Renal cortex interstitium (tissue), 11 donors: ENCODE measurements around the gene DYNLT4. TPM values are rescaled to one million over a fixed set of nuclear protein-coding genes. Genes with fewer than 3 reads are reported as not detected.
"Not testable (repeated sequence)": the region's sequence is repeated elsewhere in the genome, so short reads cannot be mapped to it uniquely, and the experiment has no call there.

Experiments used
- DNase-seq, 11 donors: peaks; one replicate each; pipeline ENCODE4 v3.0.0-alpha.2; 2013; ENCODE audit warnings: low read depth in 9 of 11, low spot score in 4 of 11; ENCODE audit errors: extremely low read depth in 1 of 11
- polyA plus RNA-seq, 3 donors: library from polyadenylated mRNA; unstranded; fragments of 120-200 nt; gene quantifications; one replicate each; pipeline ENCODE4 v1.2.1, GENCODE V29; 2013; ENCODE audit not compliant: insufficient read length in 3 of 3

Gene DYNLT4
- polyA plus RNA-seq, 3 donors = 0.24 to 0.39 TPM; not detected in 1

- DNase-seq = no peak
Measured at GRCh38 chr1:44817771-44818495, 10.8 kb upstream of the DYNLT4 start.

GRCh38 chr1:44817307-44817706 lies 10.2 kb upstream of the DYNLT4 start:
- no peak for DNase-seq

GRCh38 chr1:44815926-44816325 lies 8.8 kb upstream of the DYNLT4 start:
- DNase-seq = not testable (repeated sequence)

GRCh38 chr1:44812822-44813543 lies 5.8 kb upstream of the DYNLT4 start:
- peak in 1 of 11 donors; percentile 20 for DNase-seq

- DNase-seq = no peak
Measured at GRCh38 chr1:44811234-44811633, 4.1 kb upstream of the DYNLT4 start.

- not testable (repeated sequence) for DNase-seq
Measured at GRCh38 chr1:44810762-44811105, 3.6 kb upstream of the DYNLT4 start.

- DNase-seq = no peak
Measured at GRCh38 chr1:44810101-44810761, 3.1 kb upstream of the DYNLT4 start.

GRCh38 chr1:44808938-44809917 lies 2.1 kb upstream of the DYNLT4 start:
- DNase-seq = no peak

GRCh38 chr1:44808063-44808937 lies 1.1 kb upstream of the DYNLT4 start, which contains the start of gene BTBD19:
BTBD19 (plus strand) TSS chr1:44808523; CDS start chr1:44808821, 298 bp downstream.
- peak in 8 of 11 donors; percentile 74 to 90 (median 86) for DNase-seq

GRCh38 chr1:44807364-44808062 lies 362 bp upstream of the DYNLT4 start:
- DNase-seq = peak in 9 of 11 donors; percentile 83 to 93 (median 89)

- no peak for DNase-seq
Measured at GRCh38 chr1:44806025-44806703, 987 bp downstream of the DYNLT4 start.

GRCh38 chr1:44805311-44806024 lies 1.7 kb downstream of the DYNLT4 start:
- DNase-seq = no peak

- no peak for DNase-seq
Measured at GRCh38 chr1:44803312-44804095, 3.6 kb downstream of the DYNLT4 start.

- DNase-seq = no peak
Measured at GRCh38 chr1:44803062-44803311, 4.2 kb downstream of the DYNLT4 start.

GRCh38 chr1:44802306-44803061 lies 4.7 kb downstream of the DYNLT4 start:
- no peak for DNase-seq
